C4-2B (cell line): ENCODE data around the gene PRKG1.

ENCODE experiments used
- CTCF ChIP-seq: fragments of 450-650 bp; conservative IDR thresholded peaks from 2 replicates; pipeline ENCODE4 v1.5.1; 2017; ENCODE audit warnings: mild to moderate bottlenecking
- ZFX ChIP-seq: fragments of 450-650 bp; IDR thresholded peaks from 2 replicates; pipeline ENCODE4 v1.6.1; 2017

GRCh38 chr10:51340845-51341610, 266.7 kb downstream of the PRKG1 start:
- no peak for TF ChIP-seq CTCF
- no peak for TF ChIP-seq ZFX
